ENCODE data around the gene ACTN1. TPM values are rescaled to one million over a fixed set of nuclear protein-coding genes. Genes with fewer than 3 reads are reported as not detected.

ACTN1 gene
- total RNA-seq, 3 donors from 2014 or later: 75.0 to 295 (median 290) TPM

GRCh38 chr14:68977718-68978171, 1.4 kb downstream of the ACTN1 start:
- DNase-seq (ENCODE audit: low spot score in 2 of 2): peak; percentile 74 to 93
- TF ChIP-seq POLR2AphosphoS5 (IDR thresholded peaks at IDR 0.05) (peak in 2 of 3 donors; percentile 51 to 77), POLR2A (IDR thresholded peaks at IDR 0.05) (peak; percentile 23), CTCF (IDR thresholded peaks at IDR 0.05) (no peak)

GRCh38 chr14:68977180-68977717, 1.9 kb downstream of the ACTN1 start:
- intact Hi-C loops (cut with DNase I; ENCODE audit: low total_unique reads): loop anchor here (10.0 kb wide), 1 partner anchor 832 kb away; no protein-coding TSS in a partner anchor
- peaks cover 0 to 37% of the 10 kb centered on the region in 2 donors for H3K4me1 ChIP-seq
- peak overlapping the region; percentile 98 to 99 for H3K27ac ChIP-seq
- H3K4me3 ChIP-seq: peak overlapping the region; percentile 80 to 96 (median 85)
- DNase-seq (ENCODE audit: low spot score in 2 of 2): no peak
- no peak for TF ChIP-seq POLR2AphosphoS5 (IDR thresholded peaks at IDR 0.05)
- TF ChIP-seq POLR2A (IDR thresholded peaks at IDR 0.05): no peak
- TF ChIP-seq CTCF (IDR thresholded peaks at IDR 0.05): no peak
- H3K36me3 ChIP-seq: no peaks in the 10 kb centered on the region
- H3K9me3 ChIP-seq: no peaks in the 10 kb centered on the region
- H3K27me3 ChIP-seq: no peaks in the 10 kb centered on the region

More at GRCh38 chr14:68977718-68978171, 1.4 kb downstream of the ACTN1 start:
- Histone ChIP-seq H3K4me3 (peak overlapping the region; percentile 80 to 96 (median 85)), H3K36me3 (no peaks in the 10 kb centered on the region), H3K27me3 (no peaks in the 10 kb centered on the region), H3K27ac (peak overlapping the region; percentile 98 to 99), H3K4me1 (peaks cover 0 to 32% of the 10 kb centered on the region in 2 donors), H3K9me3 (no peaks in the 10 kb centered on the region)
- intact Hi-C loops (cut with DNase I; ENCODE audit: low total_unique reads): loop anchor here (10.0 kb wide), 1 partner anchor 833 kb away; no protein-coding TSS in a partner anchor

GRCh38 chr14:68976160-68977067, 2.7 kb downstream of the ACTN1 start:
- no peaks in the 10 kb centered on the region for H3K36me3 ChIP-seq
- peak overlapping the region; percentile 80 to 96 (median 85) for H3K4me3 ChIP-seq
- H3K9me3 ChIP-seq: no peaks in the 10 kb centered on the region
- TF ChIP-seq CTCF (IDR thresholded peaks at IDR 0.05): no peak
- peak; percentile 26 to 65 (median 27) for TF ChIP-seq POLR2AphosphoS5 (IDR thresholded peaks at IDR 0.05)
- no peak for TF ChIP-seq POLR2A (IDR thresholded peaks at IDR 0.05)
- peaks cover 0 to 45% of the 10 kb centered on the region in 2 donors for H3K4me1 ChIP-seq
- intact Hi-C loops (cut with DNase I; ENCODE audit: low total_unique reads): loop anchor here (10.0 kb wide), 1 partner anchor 832 kb away; no protein-coding TSS in a partner anchor
- DNase-seq (ENCODE audit: low spot score in 2 of 2): peak in 1 of 2 donors; percentile 64
- H3K27me3 ChIP-seq: no peaks in the 10 kb centered on the region
- peak overlapping the region; percentile 98 to 99 for H3K27ac ChIP-seq

GRCh38 chr14:68975667-68976066, 3.4 kb downstream of the ACTN1 start:
- peak in 1 of 2 donors; percentile 52 for DNase-seq (ENCODE audit: low spot score in 2 of 2)
- H3K4me3 ChIP-seq: peak overlapping the region in 2 of 3 donors; percentile 85 to 96
- intact Hi-C loops (cut with DNase I; ENCODE audit: low total_unique reads): loop anchor here (10.0 kb wide), 1 partner anchor 831 kb away; no protein-coding TSS in a partner anchor
- TF ChIP-seq POLR2AphosphoS5 (IDR thresholded peaks at IDR 0.05) (peak in 1 of 3 donors; percentile 16), POLR2A (IDR thresholded peaks at IDR 0.05) (no peak)
- no peaks in the 10 kb centered on the region for H3K36me3 ChIP-seq
- no peaks in the 10 kb centered on the region for H3K9me3 ChIP-seq
- peak overlapping the region; percentile 98 to 99 for H3K27ac ChIP-seq
- H3K4me1 ChIP-seq: peaks cover 5 to 51% of the 10 kb centered on the region in 2 donors
- H3K27me3 ChIP-seq: no peaks in the 10 kb centered on the region

- no peak for DNase-seq (ENCODE audit: low spot score in 2 of 2)
- intact Hi-C loops (cut with DNase I; ENCODE audit: low total_unique reads): loop anchor here (10.0 kb wide), 1 partner anchor 830 kb away; no protein-coding TSS in a partner anchor
Observed at GRCh38 chr14:68974759-68975347, 4.2 kb downstream of the ACTN1 start.

More at GRCh38 chr14:68974759-68975347, 4.2 kb downstream of the ACTN1 start:
- Histone ChIP-seq H3K9me3 (no peaks in the 10 kb centered on the region), H3K36me3 (no peaks in the 10 kb centered on the region), H3K4me1 (peaks cover 7 to 57% of the 10 kb centered on the region in 2 donors), H3K27ac (peak overlapping the region; percentile 98 to 99), H3K4me3 (peak overlapping the region in 2 of 3 donors; percentile 85 to 96), H3K27me3 (no peaks in the 10 kb centered on the region)
- no peak for TF ChIP-seq POLR2A (IDR thresholded peaks at IDR 0.05)
- no peak for TF ChIP-seq POLR2AphosphoS5 (IDR thresholded peaks at IDR 0.05)
- TF ChIP-seq CTCF (IDR thresholded peaks at IDR 0.05): no peak

Measured in breast epithelium (tissue), 4 donors.